GM19324 (cell line): ENCODE results near the gene EIF2S3.
"Not testable (repeated sequence)": the region's sequence is repeated elsewhere in the genome, so short reads cannot be mapped to it uniquely, and the experiment has no call there.

ENCODE experiments used
- ATAC-seq: cut with Tn5 transposase; IDR thresholded peaks from one replicate; pipeline ENCODE4 v1.9.1; 2021; ENCODE audit warnings: mild to moderate bottlenecking, moderate library complexity; ENCODE audit not compliant: unreplicated experiment, low FRiP score

EIF2S3 gene

DNA sequence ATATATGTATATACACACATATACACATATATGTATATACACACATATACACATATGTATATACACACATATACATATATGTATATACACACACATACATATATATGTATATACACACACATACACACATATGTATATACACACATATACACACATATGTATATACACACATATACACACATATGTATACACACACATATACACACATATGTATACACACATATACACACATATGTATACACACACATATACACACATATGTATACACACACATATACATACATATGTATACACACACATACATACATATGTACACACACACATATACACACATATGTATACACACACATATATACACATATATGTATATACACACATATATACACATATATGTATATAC is 8.7 kb upstream of the EIF2S3 start:
- ATAC-seq, result not testable (repeated sequence)

DNA sequence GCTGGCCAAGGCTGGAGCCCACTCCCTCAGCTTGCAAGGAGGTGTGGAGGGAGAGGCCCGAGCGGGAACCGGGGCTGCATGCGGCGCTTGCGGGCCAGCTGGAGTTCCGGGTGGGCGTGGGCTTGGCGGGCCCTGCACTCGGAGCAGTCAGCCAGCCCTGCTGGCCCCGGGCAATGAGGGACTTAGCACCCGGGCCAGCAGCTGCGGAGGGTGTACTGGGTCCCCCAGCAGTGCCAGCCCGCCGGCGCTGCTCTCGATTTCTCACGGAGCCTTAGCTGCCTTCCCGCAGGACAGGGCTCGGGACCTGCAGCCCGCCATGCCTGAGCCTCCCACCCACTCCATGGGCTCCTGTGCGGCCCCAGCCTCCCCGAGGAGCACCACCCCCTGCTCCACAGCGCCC is 5.1 kb upstream of the EIF2S3 start:
- not testable (repeated sequence) for ATAC-seq

- ATAC-seq, result not testable (repeated sequence)
These were observed 4.0 kb upstream of the EIF2S3 start for GRCh38 chrX:24050522-24051318.

- ATAC-seq, result peak; percentile 14
These were observed 244 bp downstream of the EIF2S3 start for GRCh38 chrX:24055043-24055356.

DNA sequence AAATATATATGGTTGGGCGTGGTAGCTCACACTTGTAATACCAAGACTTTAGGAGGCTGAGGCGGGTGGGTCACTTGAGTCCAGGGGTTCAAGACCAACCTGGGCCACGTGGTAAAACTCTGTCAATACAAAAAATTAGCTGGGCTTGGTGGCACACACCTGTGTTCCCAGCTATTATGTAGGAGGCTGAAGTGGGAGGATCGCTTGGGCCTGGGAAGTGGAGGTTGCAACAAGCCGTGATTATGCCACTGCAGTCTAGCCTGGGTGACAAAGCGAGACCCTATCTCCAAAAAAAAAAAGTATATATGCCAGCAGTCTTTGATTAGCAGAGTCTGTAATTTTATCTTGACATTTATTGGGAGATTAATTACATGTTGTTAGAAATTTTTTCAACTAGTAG is 8.7 kb downstream of the EIF2S3 start:
- no peak for ATAC-seq

DNA sequence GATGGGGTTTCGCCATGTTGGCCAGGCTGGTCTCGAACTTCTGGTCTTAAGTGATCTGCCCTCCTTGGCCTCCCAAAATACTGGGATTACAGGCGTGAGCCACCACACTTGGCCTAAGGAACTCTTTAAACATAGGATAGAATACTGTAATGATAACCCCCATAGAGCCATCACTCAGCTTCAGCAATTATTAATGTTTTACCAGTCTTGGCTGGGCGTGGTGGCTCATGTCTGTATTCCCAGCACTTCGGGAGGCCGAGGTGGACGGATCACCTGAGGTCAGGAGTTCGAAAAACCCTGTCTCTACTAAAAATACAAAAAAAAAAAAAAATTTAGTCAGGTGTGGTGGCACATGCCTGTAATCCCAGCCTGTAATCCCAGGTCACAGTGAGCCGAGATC is 15.1 kb downstream of the EIF2S3 start:
- ATAC-seq, result no peak

GRCh38 chrX:24079411-24079810 is 24.7 kb downstream of the EIF2S3 start:
- ATAC-seq, result no peak

- ATAC-seq, result not testable (repeated sequence)
These were observed 25.5 kb downstream of the EIF2S3 start for GRCh38 chrX:24080245-24080644.

- ATAC-seq, result no peak
These were observed 25.9 kb downstream of the EIF2S3 start for GRCh38 chrX:24080704-24081103.

DNA sequence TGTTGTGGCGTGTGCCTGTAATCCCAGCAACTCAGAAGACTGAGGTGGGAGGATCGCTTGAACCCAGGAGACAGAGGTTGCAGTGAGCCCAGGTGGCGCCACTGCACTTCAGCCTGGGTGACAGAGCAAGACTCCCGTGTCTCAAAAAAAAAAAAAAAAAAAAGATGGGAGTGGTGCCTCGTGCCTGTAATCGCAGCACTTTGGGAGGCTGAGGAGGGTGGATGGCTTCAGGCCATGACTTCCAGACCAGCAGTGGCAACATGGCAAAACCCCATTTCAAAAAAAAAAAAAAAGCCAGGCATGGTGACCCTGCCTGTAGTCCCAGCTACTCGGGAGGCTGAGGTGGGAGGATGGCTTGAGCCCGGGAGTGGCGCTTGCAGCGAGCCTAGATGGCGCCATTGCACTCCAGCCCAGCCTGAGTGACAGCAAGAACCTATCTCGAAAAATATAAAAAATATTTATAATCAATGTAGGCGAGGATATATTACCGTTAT is 27.0 kb downstream of the EIF2S3 start:
- ATAC-seq, result no peak

- ATAC-seq, result no peak
These were observed 27.7 kb downstream of the EIF2S3 start for GRCh38 chrX:24082447-24082846.

DNA sequence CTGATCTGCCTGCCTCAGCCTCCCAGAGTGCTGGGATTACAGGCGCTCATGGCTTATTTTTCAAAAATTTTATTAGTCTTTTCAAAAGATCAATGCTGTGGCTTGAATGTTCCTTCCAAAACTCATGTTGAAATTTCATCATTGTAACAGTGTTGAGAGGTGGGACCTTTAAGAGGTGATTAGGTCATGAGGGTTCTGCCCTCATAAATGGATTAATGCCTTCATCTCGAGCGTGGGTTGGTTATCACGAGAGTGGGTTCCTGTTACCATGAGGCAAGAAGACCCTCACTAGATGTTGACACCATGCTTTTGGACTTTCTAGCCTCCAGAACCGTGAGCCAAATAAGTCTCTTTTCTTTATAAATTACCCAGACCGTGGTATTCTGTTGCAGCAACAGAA is 30.3 kb downstream of the EIF2S3 start:
- ATAC-seq, result no peak

DNA sequence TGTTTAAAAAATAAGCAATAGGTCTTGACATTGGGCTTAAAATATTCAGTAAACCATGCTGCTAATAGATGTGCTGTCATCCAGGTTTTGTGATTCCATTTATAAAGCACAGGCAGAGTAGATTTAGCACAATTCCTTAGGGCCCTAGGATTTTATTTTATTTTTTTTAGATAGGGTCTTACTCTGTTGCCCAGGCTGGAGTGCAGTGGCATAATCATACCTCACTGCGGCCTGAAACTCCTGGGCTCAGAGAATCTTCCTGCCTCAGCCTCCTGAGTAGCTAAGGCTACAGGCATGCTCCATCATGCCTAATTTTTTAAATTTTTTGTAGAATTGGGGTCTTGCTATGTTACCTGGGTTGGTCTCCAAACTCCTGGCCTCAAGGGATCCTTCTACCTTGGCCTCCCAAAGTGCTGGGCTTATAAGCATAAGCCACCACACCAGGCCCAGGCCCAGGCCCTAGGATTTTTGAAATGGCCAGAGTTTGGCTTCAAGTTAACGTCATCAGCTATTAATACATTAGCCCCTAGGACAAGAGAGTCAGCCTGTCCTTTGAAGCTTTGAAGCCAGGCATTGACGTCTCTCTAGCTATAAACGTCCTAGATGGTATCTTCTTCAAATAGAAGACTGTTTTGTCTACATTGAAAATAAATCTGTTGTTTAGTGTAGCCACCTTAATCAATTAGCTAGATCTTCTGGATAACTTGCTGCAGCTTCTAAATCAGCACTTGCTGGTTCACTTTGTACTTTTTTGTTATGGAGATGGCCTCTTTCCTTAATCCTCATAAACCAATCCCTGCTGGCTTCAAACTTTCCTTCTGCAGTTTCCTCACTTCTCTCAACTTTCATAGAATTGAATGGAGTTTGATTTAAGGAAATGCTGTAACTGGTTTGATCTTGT is 35.8 kb downstream of the EIF2S3 start:
- no peak for ATAC-seq

DNA sequence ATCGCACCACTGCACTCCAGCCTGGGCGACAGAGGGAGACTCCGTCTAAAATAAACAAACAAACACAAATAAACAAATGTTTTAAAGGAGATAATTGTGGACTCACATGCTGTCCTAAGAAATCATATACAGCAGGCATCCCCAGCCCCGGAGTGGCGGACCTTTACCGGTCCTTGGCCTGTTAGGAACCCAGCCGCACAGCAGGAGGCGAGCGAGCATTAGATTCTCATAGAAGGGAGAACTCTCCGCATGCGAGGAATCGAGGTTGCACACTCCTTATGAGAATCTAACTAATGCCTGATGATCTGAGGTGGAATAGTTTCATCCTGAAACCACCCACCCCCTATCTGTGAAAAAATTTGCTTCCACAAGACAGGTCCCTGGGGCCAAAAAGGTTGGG is 39.0 kb downstream of the EIF2S3 start:
- ATAC-seq, result no peak

GRCh38 chrX:24097741-24098260 is 43.0 kb downstream of the EIF2S3 start:
- ATAC-seq, result no peak

DNA sequence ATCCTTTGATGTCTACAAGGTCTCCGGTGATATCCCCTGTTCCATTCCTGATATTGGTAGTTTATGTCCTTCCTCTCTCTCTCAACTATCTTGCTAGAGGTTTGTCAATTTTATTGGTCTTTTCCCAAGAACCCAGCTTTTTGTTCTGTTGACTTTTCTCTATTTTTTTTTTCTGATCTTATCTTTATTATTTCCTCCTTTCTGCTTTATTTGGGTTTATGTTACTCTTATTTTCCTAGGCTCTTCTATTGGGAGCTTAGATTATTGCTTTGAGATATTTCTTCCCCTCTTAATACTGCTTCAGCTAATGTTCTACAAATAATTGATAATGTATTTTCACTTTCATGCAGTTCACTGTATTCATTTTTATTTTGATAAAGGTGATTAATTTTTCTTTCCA is 44.2 kb downstream of the EIF2S3 start:
- ATAC-seq, result no peak

DNA sequence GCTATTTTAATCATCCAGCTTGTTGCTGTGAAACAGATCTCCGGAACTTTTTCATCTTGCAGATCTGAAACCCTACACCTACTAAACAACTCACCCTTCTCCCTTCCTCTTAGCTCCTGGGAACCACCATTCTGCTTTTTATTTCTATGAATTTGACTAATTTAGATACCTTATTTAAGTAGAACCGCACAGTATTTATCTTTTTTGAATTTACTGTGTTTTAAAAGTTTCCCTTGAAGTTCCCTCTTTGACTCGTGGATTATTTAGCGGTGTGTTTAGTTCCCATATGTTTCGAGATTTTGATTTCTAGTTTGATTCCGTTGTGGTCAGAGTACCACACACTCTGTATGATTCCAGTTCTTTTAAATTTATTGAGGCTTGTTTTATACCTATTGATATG is 44.6 kb downstream of the EIF2S3 start:
- ATAC-seq, result no peak

DNA sequence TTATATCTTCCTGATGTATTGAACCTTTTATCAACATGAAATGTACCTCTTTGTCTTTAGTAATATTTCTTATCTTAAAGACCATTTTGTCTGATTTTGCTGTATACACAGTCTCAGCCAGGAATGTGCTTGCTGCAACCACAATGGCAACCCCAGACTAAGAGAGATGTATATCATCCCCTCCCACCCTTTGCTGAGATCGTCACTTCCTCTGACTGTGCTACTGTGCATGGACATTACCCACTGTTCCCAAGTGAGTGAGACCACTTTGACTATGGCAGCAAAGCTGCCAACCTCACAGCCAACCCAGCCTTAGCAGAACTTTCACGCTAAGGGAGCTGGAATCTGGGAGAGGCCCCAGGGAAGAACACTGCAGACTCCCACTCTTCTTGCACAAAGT is 46.0 kb downstream of the EIF2S3 start:
- no peak for ATAC-seq

- no peak for ATAC-seq
These were observed 55.3 kb downstream of the EIF2S3 start for GRCh38 chrX:24110069-24110468.

DNA sequence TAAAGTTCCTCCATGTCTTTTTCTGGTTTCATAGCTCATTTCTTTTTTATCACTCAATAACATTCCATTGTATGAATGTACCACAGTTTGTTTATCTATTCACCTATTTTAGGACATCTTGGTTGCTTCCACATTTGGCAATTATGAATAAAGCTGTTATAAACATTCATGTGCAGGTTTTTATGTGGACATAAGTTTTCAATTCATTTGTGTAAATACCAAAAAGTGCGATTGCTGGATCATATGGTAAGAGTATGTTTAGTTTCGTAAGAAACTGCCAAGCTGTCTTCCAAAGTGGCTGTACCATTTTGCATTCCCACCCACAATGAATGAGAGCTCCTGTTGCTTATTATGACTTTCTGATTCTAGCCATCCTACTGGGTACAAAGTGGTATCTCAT is 58.4 kb downstream of the EIF2S3 start:
- ATAC-seq, result no peak

DNA sequence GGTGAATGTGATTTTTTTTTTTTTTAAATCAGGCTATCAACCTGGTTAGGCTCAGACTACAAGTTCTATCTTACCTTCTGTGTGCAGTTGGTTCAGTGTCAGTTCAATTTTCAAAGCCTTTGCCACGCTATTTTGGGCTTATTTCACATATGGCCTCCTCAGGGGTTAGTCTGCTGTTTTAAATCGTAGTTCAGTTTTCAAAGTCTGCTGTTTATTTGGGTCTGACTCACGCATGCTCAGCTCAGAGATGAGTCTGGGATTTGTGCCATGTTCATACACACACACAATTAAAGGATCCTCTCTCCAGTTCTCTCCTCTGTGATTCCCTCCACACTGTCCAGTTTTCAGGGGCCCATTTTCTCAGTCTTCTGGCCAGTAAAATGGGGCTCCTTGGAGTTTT is 62.5 kb downstream of the EIF2S3 start:
- no peak for ATAC-seq
